ENCODE results near the gene MT1M. TPM values are rescaled to one million over a fixed set of nuclear protein-coding genes. Genes with fewer than 3 reads are reported as not detected.

MT1M gene
- total and polyA plus RNA-seq, 2 donors (not counting 1 experiment from before 2014, with no cell fraction given) = 8.5 to 58.8 TPM

DNA sequence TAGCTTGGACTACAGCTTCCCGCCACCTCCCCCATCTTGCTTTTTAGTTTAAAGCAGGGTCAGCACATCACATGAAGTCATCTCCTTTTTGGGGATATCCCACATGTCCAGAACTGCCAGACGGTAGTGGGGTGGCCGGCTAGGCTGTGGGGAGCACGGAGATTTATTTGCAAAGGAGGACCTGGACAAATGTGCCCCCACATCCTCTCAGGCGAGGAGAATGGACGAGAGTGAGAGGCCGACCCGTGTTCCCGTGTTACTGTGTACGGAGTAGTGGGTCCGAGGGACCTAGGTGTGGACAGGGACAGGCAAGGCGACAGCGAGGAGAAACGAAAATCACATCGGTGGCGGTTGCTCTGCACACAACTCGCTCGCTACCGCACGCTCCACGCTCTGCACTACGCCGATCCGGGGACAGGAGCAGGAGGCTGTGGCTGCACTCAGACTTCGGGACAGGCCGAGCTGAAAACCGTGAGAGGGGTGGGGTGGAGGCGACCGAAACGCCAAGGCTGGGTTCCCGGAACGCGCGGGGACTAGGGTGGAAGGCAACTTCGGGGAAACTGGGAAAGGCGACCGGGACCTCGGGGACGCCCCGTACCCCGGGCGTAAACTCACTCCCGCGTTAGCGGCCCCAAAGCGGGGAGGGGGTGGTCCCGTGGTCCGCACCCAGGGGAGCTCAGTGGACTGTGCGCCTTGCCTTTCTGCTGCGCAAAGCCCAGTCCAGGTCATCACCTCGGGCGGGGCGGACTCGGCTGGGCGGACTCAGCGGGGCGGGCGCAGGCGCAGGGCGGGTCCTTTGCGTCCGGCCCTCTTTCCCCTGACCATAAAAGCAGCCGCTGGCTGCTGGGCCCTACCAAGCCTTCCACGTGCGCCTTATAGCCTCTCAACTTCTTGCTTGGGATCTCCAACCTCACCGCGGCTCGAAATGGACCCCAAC is 5.6 kb downstream of the MT1M start, which contains the start of gene MT1A:
Gene MT1A, plus strand, starts transcription at position 853 of the 937 bp plus-strand sequence. Its CDS starts 73 bp downstream, at position 926.
- Histone ChIP-seq H3K9ac (ENCODE audit: insufficient read depth, low read length) (peak within 1 kb of the TSS; percentile 8), H3K36me3 (ENCODE audit: control insufficient read depth, insufficient read depth, low read length) (no peaks in the 10 kb centered on the region), H3K4me1 (ENCODE audit: control insufficient read depth, extremely low read depth, insufficient read depth, low read length) (no peaks in the 10 kb centered on the region), H4K20me1 (ENCODE audit: control insufficient read depth, extremely low read depth, insufficient read depth, low read length) (no peaks in the 10 kb centered on the region), H3K9me3 (ENCODE audit: control insufficient read depth, insufficient read depth, low read depth, low read length) (no peaks in the 10 kb centered on the region), H2AFZ (ENCODE audit: low read length) (peak within 1 kb of the TSS; percentile 62), H3K79me2 (ENCODE audit: control insufficient read depth, insufficient read depth, low read length) (no peaks in the 10 kb centered on the region), H3K27me3 (ENCODE audit: control insufficient read depth, insufficient read depth, low read length) (peaks cover 5% of the 10 kb centered on the region), H3K4me3 (replicated peaks in 1 of 4; ENCODE audit: control extremely low read depth in 1 of 4, insufficient read depth in 1 of 4, low read depth in 3 of 4, low read length in 4 of 4) (peak within 1 kb of the TSS; percentile 49 to 59 (median 50)), H3K4me2 (ENCODE audit: extremely low read depth, insufficient read depth, low read length) (peak within 1 kb of the TSS; percentile 83), H3K27ac (ENCODE audit: insufficient read depth, low read length) (no peak within 1 kb of the TSS)
- DNase-seq (ENCODE audit: low read depth in 2 of 2) = peak; percentile 54 to 58
- TF ChIP-seq, protein P1, sequence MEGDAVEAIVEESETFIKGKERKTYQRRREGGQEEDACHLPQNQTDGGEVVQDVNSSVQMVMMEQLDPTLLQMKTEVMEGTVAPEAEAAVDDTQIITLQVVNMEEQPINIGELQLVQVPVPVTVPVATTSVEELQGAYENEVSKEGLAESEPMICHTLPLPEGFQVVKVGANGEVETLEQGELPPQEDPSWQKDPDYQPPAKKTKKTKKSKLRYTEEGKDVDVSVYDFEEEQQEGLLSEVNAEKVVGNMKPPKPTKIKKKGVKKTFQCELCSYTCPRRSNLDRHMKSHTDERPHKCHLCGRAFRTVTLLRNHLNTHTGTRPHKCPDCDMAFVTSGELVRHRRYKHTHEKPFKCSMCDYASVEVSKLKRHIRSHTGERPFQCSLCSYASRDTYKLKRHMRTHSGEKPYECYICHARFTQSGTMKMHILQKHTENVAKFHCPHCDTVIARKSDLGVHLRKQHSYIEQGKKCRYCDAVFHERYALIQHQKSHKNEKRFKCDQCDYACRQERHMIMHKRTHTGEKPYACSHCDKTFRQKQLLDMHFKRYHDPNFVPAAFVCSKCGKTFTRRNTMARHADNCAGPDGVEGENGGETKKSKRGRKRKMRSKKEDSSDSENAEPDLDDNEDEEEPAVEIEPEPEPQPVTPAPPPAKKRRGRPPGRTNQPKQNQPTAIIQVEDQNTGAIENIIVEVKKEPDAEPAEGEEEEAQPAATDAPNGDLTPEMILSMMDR (conservative IDR thresholded peaks at IDR 0.05 in 1 of 2, IDR thresholded peaks at IDR 0.05 in 1 of 2; ENCODE audit: low read depth in 1 of 2, low read length in 2 of 2) = no peak
- no peak for TF ChIP-seq EZH2 (IDR thresholded peaks at IDR 0.05; ENCODE audit: low read length, missing control alignments)

DNA sequence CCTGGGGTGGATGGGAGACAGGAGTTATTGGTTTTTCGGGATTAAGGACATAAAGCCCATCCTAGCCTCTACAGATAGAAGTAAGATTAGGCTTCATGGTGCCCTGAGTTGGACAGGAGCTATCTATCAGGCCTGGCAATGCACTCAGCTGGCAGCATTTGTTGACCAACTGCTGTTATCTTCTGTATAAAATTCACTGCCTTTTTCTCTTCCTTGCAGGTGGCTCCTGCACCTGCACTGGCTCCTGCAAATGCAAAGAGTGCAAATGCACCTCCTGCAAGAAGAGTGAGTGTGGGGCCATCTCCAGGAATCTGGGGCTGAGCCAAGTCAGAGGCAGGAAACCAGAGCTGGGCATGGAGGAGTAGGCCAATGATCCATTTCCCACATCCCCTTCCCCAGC is 6.6 kb downstream of the MT1M start:
- H3K27me3 ChIP-seq (ENCODE audit: control insufficient read depth, insufficient read depth, low read length) = peaks cover 5% of the 10 kb centered on the region
- DNase-seq (ENCODE audit: low read depth in 2 of 2) = no peak
- H3K4me2 ChIP-seq (ENCODE audit: extremely low read depth, insufficient read depth, low read length) = no peak overlapping the region

DNA sequence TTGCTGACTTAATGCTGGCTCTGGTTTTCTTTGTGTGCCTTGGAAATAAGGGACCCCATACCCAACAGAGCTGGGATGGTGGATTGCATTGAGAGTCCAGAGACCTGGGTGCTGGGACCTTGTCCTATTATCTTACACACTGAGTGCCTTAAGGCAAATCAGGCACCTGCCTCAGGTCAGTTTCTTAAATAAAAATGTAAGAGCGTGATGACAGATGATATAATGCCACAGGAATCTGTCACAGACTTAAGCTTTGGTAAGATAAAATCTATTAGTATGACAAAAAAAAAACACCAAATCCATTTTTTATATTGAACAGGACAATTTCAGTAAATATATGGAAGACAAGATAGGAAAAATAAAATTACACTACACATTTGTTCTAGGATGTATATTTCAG is 7.6 kb downstream of the MT1M start:
- Histone ChIP-seq H3K79me2 (ENCODE audit: control insufficient read depth, insufficient read depth, low read length) (no peaks in the 10 kb centered on the region), H3K27ac (ENCODE audit: insufficient read depth, low read length) (no peak overlapping the region), H3K9ac (ENCODE audit: insufficient read depth, low read length) (no peak overlapping the region), H3K27me3 (ENCODE audit: control insufficient read depth, insufficient read depth, low read length) (peaks cover 5% of the 10 kb centered on the region), H2AFZ (ENCODE audit: low read length) (no peak overlapping the region), H3K4me1 (ENCODE audit: control insufficient read depth, extremely low read depth, insufficient read depth, low read length) (no peaks in the 10 kb centered on the region), H3K4me2 (ENCODE audit: extremely low read depth, insufficient read depth, low read length) (no peak overlapping the region), H4K20me1 (ENCODE audit: control insufficient read depth, extremely low read depth, insufficient read depth, low read length) (no peaks in the 10 kb centered on the region), H3K9me3 (ENCODE audit: control insufficient read depth, insufficient read depth, low read depth, low read length) (no peaks in the 10 kb centered on the region), H3K4me3 (replicated peaks in 1 of 4; ENCODE audit: control extremely low read depth in 1 of 4, insufficient read depth in 1 of 4, low read depth in 3 of 4, low read length in 4 of 4) (no peak overlapping the region), H3K36me3 (ENCODE audit: control insufficient read depth, insufficient read depth, low read length) (no peaks in the 10 kb centered on the region)
- DNase-seq (ENCODE audit: low read depth in 2 of 2) = no peak
- TF ChIP-seq, protein P1 (conservative IDR thresholded peaks at IDR 0.05 in 1 of 2, IDR thresholded peaks at IDR 0.05 in 1 of 2; ENCODE audit: low read depth in 1 of 2, low read length in 2 of 2) = no peak
- TF ChIP-seq EZH2 (IDR thresholded peaks at IDR 0.05; ENCODE audit: low read length, missing control alignments) = no peak

More for the DNA sequence above, 6.6 kb downstream of the MT1M start:
- Histone ChIP-seq H4K20me1 (ENCODE audit: control insufficient read depth, extremely low read depth, insufficient read depth, low read length) (no peaks in the 10 kb centered on the region), H2AFZ (ENCODE audit: low read length) (no peak overlapping the region), H3K79me2 (ENCODE audit: control insufficient read depth, insufficient read depth, low read length) (no peaks in the 10 kb centered on the region), H3K4me1 (ENCODE audit: control insufficient read depth, extremely low read depth, insufficient read depth, low read length) (no peaks in the 10 kb centered on the region), H3K27ac (ENCODE audit: insufficient read depth, low read length) (no peak overlapping the region), H3K9me3 (ENCODE audit: control insufficient read depth, insufficient read depth, low read depth, low read length) (no peaks in the 10 kb centered on the region), H3K4me3 (replicated peaks in 1 of 4; ENCODE audit: control extremely low read depth in 1 of 4, insufficient read depth in 1 of 4, low read depth in 3 of 4, low read length in 4 of 4) (no peak overlapping the region), H3K36me3 (ENCODE audit: control insufficient read depth, insufficient read depth, low read length) (no peaks in the 10 kb centered on the region), H3K9ac (ENCODE audit: insufficient read depth, low read length) (no peak overlapping the region)
- TF ChIP-seq EZH2 (IDR thresholded peaks at IDR 0.05; ENCODE audit: low read length, missing control alignments) = no peak
- TF ChIP-seq, protein P1 (conservative IDR thresholded peaks at IDR 0.05 in 1 of 2, IDR thresholded peaks at IDR 0.05 in 1 of 2; ENCODE audit: low read depth in 1 of 2, low read length in 2 of 2) = no peak
